CD14-positive monocyte (primary cell): ENCODE measurements around the gene AP2B1. TPM values are rescaled to one million over a fixed set of nuclear protein-coding genes. Genes with fewer than 3 reads are reported as not detected.

Experiments
- DNase-seq, 3 donors: peaks; one replicate each; pipeline ENCODE4 v3.0.0-alpha.2; 2011 to 2022
- H2AFZ ChIP-seq: 2 replicates; pipeline ENCODE4 v1.6.0; 2012; ENCODE audit warnings: mild to moderate bottlenecking, low read depth, low read length, inconsistent platforms; ENCODE audit not compliant: insufficient read depth, poor library complexity, severe bottlenecking
- H3K27ac ChIP-seq, 2 donors: 1 replicate in 1 of 2; 2 replicates in 1 of 2; pipeline ENCODE4 v1.5.1; 2012 to 2013; ENCODE audit warnings: low read length in 2 of 2, control low read depth in 1 of 2, inconsistent platforms in 1 of 2, low read depth in 1 of 2, mild to moderate bottlenecking in 1 of 2
- H3K27me3 ChIP-seq, 2 donors: one replicate each; pipeline versions ENCODE4 v1.6.0 to v1.6.1; 2011 to 2013; ENCODE audit warnings: low read length in 2 of 2; ENCODE audit not compliant: control insufficient read depth in 2 of 2, insufficient read depth in 2 of 2
- H3K36me3 ChIP-seq, 2 donors: replicated peaks in 1 of 2; 1 replicate in 1 of 2; 2 replicates in 1 of 2; pipeline versions ENCODE4 v1.5.1 to v1.6.1; 2012 to 2013; ENCODE audit warnings: low read length in 2 of 2, control low read depth in 1 of 2, inconsistent platforms in 1 of 2, mild to moderate bottlenecking in 1 of 2; ENCODE audit not compliant: insufficient read depth in 2 of 2, control insufficient read depth in 1 of 2
- H3K4me1 ChIP-seq, 2 donors: 1 replicate in 1 of 2; 2 replicates in 1 of 2; pipeline versions ENCODE4 v1.5.1 to v1.6.1; 2012 to 2013; ENCODE audit warnings: low read length in 2 of 2, control low read depth in 1 of 2, inconsistent platforms in 1 of 2, mild to moderate bottlenecking in 1 of 2, moderate library complexity in 1 of 2; ENCODE audit not compliant: insufficient read depth in 2 of 2, control insufficient read depth in 1 of 2
- H3K4me2 ChIP-seq: replicated peaks from 2 replicates; pipeline ENCODE3; 2012; ENCODE audit warnings: low read length, moderate library complexity, mild to moderate bottlenecking; ENCODE audit not compliant: poor library complexity, severe bottlenecking; ENCODE audit errors: extremely low read depth
- H3K4me3 ChIP-seq, 3 experiments: fragments of 200-600 bp in 1 of 3; sonication (generic) in 1 of 3; replicated peaks in 1 of 3; 1 replicate in 2 of 3; 2 replicates in 1 of 3; pipeline ENCODE4 v1.5.1; 2011 to 2013; ENCODE audit warnings: low read length in 3 of 3, mild to moderate bottlenecking in 3 of 3, control low read depth in 2 of 3, low read depth in 2 of 3, inconsistent platforms in 1 of 3, moderate library complexity in 1 of 3
- H3K79me2 ChIP-seq: 2 replicates; pipeline ENCODE4 v1.6.0; 2012; ENCODE audit warnings: mild to moderate bottlenecking, control low read depth, inconsistent platforms, low read length, moderate library complexity; ENCODE audit not compliant: insufficient read depth
- H3K9ac ChIP-seq: 2 replicates; pipeline ENCODE4 v1.6.0; 2017; ENCODE audit warnings: low read length, mild to moderate bottlenecking; ENCODE audit not compliant: insufficient read depth, poor library complexity, severe bottlenecking
- H3K9me3 ChIP-seq, 2 donors: replicated peaks in 1 of 2; 1 replicate in 1 of 2; 2 replicates in 1 of 2; pipeline versions ENCODE4 v1.5.1 to v1.6.1; 2012 to 2013; ENCODE audit warnings: low read length in 2 of 2, control low read depth in 1 of 2; ENCODE audit not compliant: control insufficient read depth in 1 of 2, insufficient read depth in 1 of 2
- H4K20me1 ChIP-seq: 2 replicates; pipeline ENCODE4 v1.6.0; 2012; ENCODE audit warnings: mild to moderate bottlenecking, low read length, control low read depth, moderate library complexity; ENCODE audit not compliant: insufficient read depth
- H3K27ac Mint-ChIP-seq, 7 donors: one replicate each; pipeline ENCODE4 v1.8.0; 2020; ENCODE audit warnings: mild to moderate bottlenecking in 7 of 7, mixed read lengths in 7 of 7, moderate library complexity in 6 of 7, inconsistent platforms in 2 of 7
- H3K27me3 Mint-ChIP-seq, 3 donors: one replicate each; pipeline ENCODE4 v1.8.0; 2021 to 2022; ENCODE audit warnings: low read depth in 3 of 3, mild to moderate bottlenecking in 3 of 3, mixed read lengths in 3 of 3, moderate library complexity in 3 of 3, inconsistent platforms in 1 of 3
- H3K36me3 Mint-ChIP-seq, 2 donors: one replicate each; pipeline ENCODE4 v1.8.0; 2020; ENCODE audit warnings: mixed read lengths in 2 of 2, inconsistent platforms in 1 of 2, mild to moderate bottlenecking in 1 of 2
- H3K4me1 Mint-ChIP-seq: one replicate; pipeline ENCODE4 v1.8.0; 2020; ENCODE audit warnings: mild to moderate bottlenecking, mixed read lengths
- H3K4me3 Mint-ChIP-seq, 2 donors: one replicate each; pipeline ENCODE4 v1.8.0; 2020; ENCODE audit warnings: mild to moderate bottlenecking in 2 of 2, mixed read lengths in 2 of 2, moderate library complexity in 1 of 2
- H3K9me3 Mint-ChIP-seq, 7 donors: one replicate each; pipeline ENCODE4 v1.8.0; 2020 to 2022; ENCODE audit warnings: mixed read lengths in 7 of 7, mild to moderate bottlenecking in 6 of 7, moderate library complexity in 6 of 7, inconsistent platforms in 2 of 7
- CTCF ChIP-seq: fragments of 200-600 bp; IDR thresholded peaks from one replicate; pipeline ENCODE4 v1.8.0; 2022; ENCODE audit warnings: antibody characterized with exemption, mild to moderate bottlenecking
- WGBS: methylation state at CpG from one replicate; pipeline ENCODE4 v1.1.5; 2013; ENCODE audit warnings: missing lambda C conversion rate; ENCODE audit not compliant: insufficient coverage; 5-methylcytosine and 5-hydroxymethylcytosine counted together
- intact Hi-C, 2 donors: fragments of 100-400 bp; cut with micrococcal nuclease; formaldehyde crosslinking; loops; one replicate each; pipeline versions ENCODE4 v1.15.0 to v1.15.1; 2023
- polyA plus RNA-seq, 3 donors: library from polyadenylated mRNA; depleted of rRNA in 1 of 3; unstranded in 2 of 3; stranded (reverse) in 1 of 3; fragments of 300-500 nt in 2 of 3; fragments of >200 nt in 1 of 3; fragmentation: Illumina TruSeq in 2 of 3; gene quantifications; 1 replicate in 2 of 3; 2 replicates in 1 of 3; pipeline ENCODE4 v1.2.3, GENCODE V29; 2012 to 2021

Gene AP2B1
- polyA plus RNA-seq, 3 donors = 28.7 to 44.2 (median 29.4) TPM

GRCh38 chr17:35569405-35569804, 17.7 kb upstream of the AP2B1 start:
- H3K27ac Mint-ChIP-seq = no peak overlapping the region
- H4K20me1 ChIP-seq = peaks cover 5% of the 10 kb centered on the region
- no peaks in the 10 kb centered on the region for H3K9me3 Mint-ChIP-seq
- no peak for DNase-seq
- peaks cover 0 to 5% (median 2%) of the 10 kb centered on the region in 3 donors for H3K27me3 Mint-ChIP-seq
- H3K27me3 ChIP-seq = no peaks in the 10 kb centered on the region
- 90% methylated on average over 1 of the region's 2 CpGs for WGBS
- H3K4me2 ChIP-seq = peak overlapping the region; percentile 96
- H3K9me3 ChIP-seq = no peaks in the 10 kb centered on the region
- peaks cover 32% of the 10 kb centered on the region for H3K79me2 ChIP-seq
- no peak for TF ChIP-seq CTCF
- H3K27ac ChIP-seq = no peak overlapping the region
- no peak overlapping the region for H3K4me3 ChIP-seq
- H3K4me1 ChIP-seq = peaks cover 23 to 27% of the 10 kb centered on the region in 2 donors
- H3K4me1 Mint-ChIP-seq = peaks cover 22% of the 10 kb centered on the region
- no peak overlapping the region for H2AFZ ChIP-seq
- no peak overlapping the region for H3K9ac ChIP-seq
- H3K4me3 Mint-ChIP-seq = peak overlapping the region in 1 of 2 donors; percentile 34
- H3K36me3 Mint-ChIP-seq = peaks cover 8 to 13% of the 10 kb centered on the region in 2 donors
- peaks cover 11 to 12% of the 10 kb centered on the region in 2 donors for H3K36me3 ChIP-seq
- intact Hi-C loops = no loop called here

- DNase-seq = no peak
- Histone ChIP-seq H3K4me1 (peaks cover 13 to 25% of the 10 kb centered on the region in 2 donors), H4K20me1 (peaks cover 5% of the 10 kb centered on the region), H3K9me3 (no peaks in the 10 kb centered on the region), H3K4me3 (no peak overlapping the region), H3K36me3 (peaks cover 25 to 28% of the 10 kb centered on the region in 2 donors), H2AFZ (no peak overlapping the region), H3K27ac (no peak overlapping the region), H3K4me2 (no peak overlapping the region), H3K79me2 (peaks cover 5% of the 10 kb centered on the region), H3K9ac (no peak overlapping the region), H3K27me3 (no peaks in the 10 kb centered on the region)
- TF ChIP-seq CTCF = no peak
- H3K27ac Mint-ChIP-seq = peak overlapping the region in 1 of 7 donors; percentile 30
- H3K27me3 Mint-ChIP-seq = peaks cover 0 to 2% (median 2%) of the 10 kb centered on the region in 3 donors
- H3K4me3 Mint-ChIP-seq = no peak overlapping the region
- H3K4me1 Mint-ChIP-seq = peaks cover 18% of the 10 kb centered on the region
- H3K9me3 Mint-ChIP-seq = peaks cover 0 to 3% (median 0%) of the 10 kb centered on the region in 7 donors
- WGBS = 100% methylated on average over 2 of the region's 3 CpGs
- intact Hi-C loops = no loop called here
- peaks cover 22 to 25% of the 10 kb centered on the region in 2 donors for H3K36me3 Mint-ChIP-seq
Measured at GRCh38 chr17:35575759-35576158, 11.4 kb upstream of the AP2B1 start.
